ENCODE results near the gene C10orf95.

Gene C10orf95

GRCh38 chr10:102453502-102453901, 2.2 kb upstream of the C10orf95 start:
- H3K4me3 ChIP-seq (replicated peaks; ENCODE audit: low read depth, low read length), result no peak overlapping the region
- H3K27me3 ChIP-seq (replicated peaks; ENCODE audit: control insufficient read depth, insufficient read depth, low read length), result no peaks in the 10 kb centered on the region
- no peak for TF ChIP-seq CTCF (IDR thresholded peaks at IDR 0.05; ENCODE audit: insufficient read depth, low read length, poor library complexity, severe bottlenecking)
- H3K36me3 ChIP-seq (ENCODE audit: control insufficient read depth, insufficient read depth, low read length), result peaks cover 4% of the 10 kb centered on the region; the same call in 1 of the 2 replicates
- DNase-seq (ENCODE audit: extremely low read depth, insufficient read length), result no peak

- H3K4me3 ChIP-seq (replicated peaks; ENCODE audit: low read depth, low read length), result no peak overlapping the region
- no peak for DNase-seq (ENCODE audit: extremely low read depth, insufficient read length)
- H3K36me3 ChIP-seq (ENCODE audit: control insufficient read depth, insufficient read depth, low read length), result peaks cover 4% of the 10 kb centered on the region; the same call in 1 of the 2 replicates
- H3K27me3 ChIP-seq (replicated peaks; ENCODE audit: control insufficient read depth, insufficient read depth, low read length), result no peaks in the 10 kb centered on the region
- TF ChIP-seq CTCF (IDR thresholded peaks at IDR 0.05; ENCODE audit: insufficient read depth, low read length, poor library complexity, severe bottlenecking), result no peak
Observed at GRCh38 chr10:102452672-102453340, 1.5 kb upstream of the C10orf95 start.

GRCh38 chr10:102450374-102451104, 804 bp downstream of the C10orf95 start:
- TF ChIP-seq CTCF (IDR thresholded peaks at IDR 0.05; ENCODE audit: insufficient read depth, low read length, poor library complexity, severe bottlenecking), result no peak
- peak overlapping the region; percentile 89 for H3K4me3 ChIP-seq (replicated peaks; ENCODE audit: low read depth, low read length)
- DNase-seq (ENCODE audit: extremely low read depth, insufficient read length), result peak; percentile 98
- H3K36me3 ChIP-seq (ENCODE audit: control insufficient read depth, insufficient read depth, low read length), result peaks cover 2% of the 10 kb centered on the region; the same call in 1 of the 2 replicates
- no peaks in the 10 kb centered on the region for H3K27me3 ChIP-seq (replicated peaks; ENCODE audit: control insufficient read depth, insufficient read depth, low read length)

- Histone ChIP-seq H3K27me3 (replicated peaks; ENCODE audit: control insufficient read depth, insufficient read depth, low read length) (no peaks in the 10 kb centered on the region), H3K4me3 (replicated peaks; ENCODE audit: low read depth, low read length) (peak overlapping the region; percentile 89), H3K36me3 (ENCODE audit: control insufficient read depth, insufficient read depth, low read length) (peaks cover 2% of the 10 kb centered on the region; the same call in 1 of the 2 replicates)
- DNase-seq (ENCODE audit: extremely low read depth, insufficient read length), result no peak
- TF ChIP-seq CTCF (IDR thresholded peaks at IDR 0.05; ENCODE audit: insufficient read depth, low read length, poor library complexity, severe bottlenecking), result no peak
Observed at GRCh38 chr10:102450124-102450373, 1.3 kb downstream of the C10orf95 start.

- Histone ChIP-seq H3K27me3 (replicated peaks; ENCODE audit: control insufficient read depth, insufficient read depth, low read length) (no peaks in the 10 kb centered on the region), H3K4me3 (replicated peaks; ENCODE audit: low read depth, low read length) (peak overlapping the region; percentile 89), H3K36me3 (ENCODE audit: control insufficient read depth, insufficient read depth, low read length) (peaks cover 2% of the 10 kb centered on the region; the same call in 1 of the 2 replicates)
- TF ChIP-seq CTCF (IDR thresholded peaks at IDR 0.05; ENCODE audit: insufficient read depth, low read length, poor library complexity, severe bottlenecking), result no peak
- peak; percentile 82 for DNase-seq (ENCODE audit: extremely low read depth, insufficient read length)
Observed at GRCh38 chr10:102449321-102450123, 1.8 kb downstream of the C10orf95 start.

Measured in GM06990 (cell line).